ENCODE measurements around the gene TCF12. TPM values are rescaled to one million over a fixed set of nuclear protein-coding genes. Genes with fewer than 3 reads are reported as not detected.

TCF12 gene
- total RNA-seq, 1 donor from 2014 or later: 112 TPM

GRCh38 chr15:57205996-57206395 is 287.6 kb downstream of the TCF12 start:
- H3K27me3 ChIP-seq (ENCODE audit: insufficient read depth, low read length): no peaks in the 10 kb centered on the region
- no peak overlapping the region for H3K27ac Mint-ChIP-seq (ENCODE audit: unreplicated experiment)
- H3K4me2 ChIP-seq (ENCODE audit: low read length): no peak overlapping the region
- no peaks in the 10 kb centered on the region for H3K4me1 ChIP-seq (ENCODE audit: insufficient read depth, low read length)
- FAIRE-seq (no peak), DNase-seq (ENCODE audit: low read depth) (no peak)
- no peak overlapping the region for H3K4me3 Mint-ChIP-seq (ENCODE audit: unreplicated experiment)
- no peaks in the 10 kb centered on the region for H3K36me3 Mint-ChIP-seq (ENCODE audit: low read depth, unreplicated experiment)
- TF ChIP-seq EZH2 (IDR thresholded peaks at IDR 0.05; ENCODE audit: insufficient read depth, low read length) (no peak), CTCF (IDR thresholded peaks at IDR 0.05; ENCODE audit: insufficient read depth, low read depth, low read length) (no peak)
- no peaks in the 10 kb centered on the region for H3K36me3 ChIP-seq (ENCODE audit: insufficient read depth, low read length)
- no peaks in the 10 kb centered on the region for H3K9me3 Mint-ChIP-seq (ENCODE audit: unreplicated experiment)
- no peaks in the 10 kb centered on the region for H3K4me1 Mint-ChIP-seq (ENCODE audit: low read depth, unreplicated experiment)
- no peak overlapping the region for H3K9ac ChIP-seq (ENCODE audit: low read length)
- no peak overlapping the region for H2AFZ ChIP-seq (ENCODE audit: low read depth, low read length)
- peaks cover 4% of the 10 kb centered on the region for H3K79me2 ChIP-seq (ENCODE audit: insufficient read depth, low read length)
- H3K4me3 ChIP-seq (ENCODE audit: insufficient read depth, low read depth, low read length): no peak overlapping the region
- H3K27me3 Mint-ChIP-seq (ENCODE audit: low read depth, unreplicated experiment): no peaks in the 10 kb centered on the region
- H4K20me1 ChIP-seq (ENCODE audit: insufficient read depth, low read length): peaks cover 17% of the 10 kb centered on the region
- no peaks in the 10 kb centered on the region for H3K9me3 ChIP-seq (ENCODE audit: insufficient read depth, low read depth, low read length)
- H3K27ac ChIP-seq (ENCODE audit: low read depth, low read length): no peak overlapping the region

- H3K4me3 Mint-ChIP-seq (ENCODE audit: unreplicated experiment): no peak overlapping the region
- H3K36me3 Mint-ChIP-seq (ENCODE audit: low read depth, unreplicated experiment): no peaks in the 10 kb centered on the region
Measured at GRCh38 chr15:57213862-57214261, 295.4 kb downstream of the TCF12 start.

More at GRCh38 chr15:57213862-57214261, 295.4 kb downstream of the TCF12 start:
- Histone ChIP-seq H3K36me3 (ENCODE audit: insufficient read depth, low read length) (no peaks in the 10 kb centered on the region), H2AFZ (ENCODE audit: low read depth, low read length) (no peak overlapping the region), H3K27ac (ENCODE audit: low read depth, low read length) (no peak overlapping the region), H3K4me2 (ENCODE audit: low read length) (peak overlapping the region; percentile 1), H3K79me2 (ENCODE audit: insufficient read depth, low read length) (peaks cover 46% of the 10 kb centered on the region), H4K20me1 (ENCODE audit: insufficient read depth, low read length) (peaks cover 5% of the 10 kb centered on the region), H3K27me3 (ENCODE audit: insufficient read depth, low read length) (no peaks in the 10 kb centered on the region), H3K4me3 (ENCODE audit: insufficient read depth, low read depth, low read length) (no peak overlapping the region), H3K9me3 (ENCODE audit: insufficient read depth, low read depth, low read length) (no peaks in the 10 kb centered on the region), H3K4me1 (ENCODE audit: insufficient read depth, low read length) (peaks cover 42% of the 10 kb centered on the region), H3K9ac (ENCODE audit: low read length) (no peak overlapping the region)
- H3K27ac Mint-ChIP-seq (ENCODE audit: unreplicated experiment): no peak overlapping the region
- peaks cover 42% of the 10 kb centered on the region for H3K4me1 Mint-ChIP-seq (ENCODE audit: low read depth, unreplicated experiment)
- H3K9me3 Mint-ChIP-seq (ENCODE audit: unreplicated experiment): no peaks in the 10 kb centered on the region
- H3K27me3 Mint-ChIP-seq (ENCODE audit: low read depth, unreplicated experiment): no peaks in the 10 kb centered on the region
- no peak for FAIRE-seq
- DNase-seq (ENCODE audit: low read depth): peak; percentile 51
- TF ChIP-seq EZH2 (IDR thresholded peaks at IDR 0.05; ENCODE audit: insufficient read depth, low read length): no peak
- peak; percentile 48 for TF ChIP-seq CTCF (IDR thresholded peaks at IDR 0.05; ENCODE audit: insufficient read depth, low read depth, low read length)
